CD4-positive, alpha-beta T cell (primary cell): Measurements from ENCODE around the gene CAPN7. TPM values are rescaled to one million over a fixed set of nuclear protein-coding genes. Genes with fewer than 3 reads are reported as not detected.

Experiments used
- ATAC-seq: fragments of 200-7000 bp; cut with Tn5 transposase; one replicate; pipeline ENCODE4 v1.10.0; 2022; ENCODE audit warnings: mild to moderate bottlenecking; ENCODE audit not compliant: poor library complexity
- CTCF ChIA-PET: fragments of 350-600 bp; sonication (Branson Sonifier 250); formaldehyde crosslinking; loops from one replicate; lab custom pipeline; 2021; ENCODE audit warnings: antibody characterized with exemption, inconsistent platforms; lab: Charles Lee
- POLR2A ChIA-PET: fragments of 350-600 bp; sonication (Branson Sonifier 250); formaldehyde crosslinking; loops from one replicate; lab custom pipeline; 2021; ENCODE audit warnings: antibody characterized with exemption, inconsistent platforms; lab: Charles Lee
- DNase-seq, 14 experiments: peaks; one replicate each; pipeline ENCODE4 v3.0.0-alpha.2; 2013 to 2020; ENCODE audit warnings: mixed read lengths in 2 of 14
- H3K27ac ChIP-seq, 2 donors: one replicate each; pipeline versions ENCODE4 v1.5.1 to v1.7.0; 2013; ENCODE audit warnings: low read length in 2 of 2, low read depth in 1 of 2, mild to moderate bottlenecking in 1 of 2
- H3K27me3 ChIP-seq, 2 experiments: 1 replicate in 1 of 2; 2 replicates in 1 of 2; pipeline versions ENCODE4 v1.6.1 to v1.7.0; 2013; ENCODE audit warnings: low read length in 2 of 2, control low read depth in 1 of 2, mild to moderate bottlenecking in 1 of 2, moderate library complexity in 1 of 2; ENCODE audit not compliant: insufficient read depth in 2 of 2, control insufficient read depth in 1 of 2
- H3K36me3 ChIP-seq: one replicate; pipeline ENCODE4 v1.6.1; 2013; ENCODE audit warnings: low read length, control low read depth; ENCODE audit not compliant: insufficient read depth
- H3K4me1 ChIP-seq: one replicate; pipeline ENCODE4 v1.6.1; 2013; ENCODE audit warnings: low read length, control low read depth; ENCODE audit not compliant: insufficient read depth
- H3K4me3 ChIP-seq: one replicate; pipeline ENCODE4 v1.5.1; 2013; ENCODE audit warnings: mild to moderate bottlenecking, low read length, moderate library complexity
- H3K9me3 ChIP-seq, 2 experiments: 1 replicate in 1 of 2; 2 replicates in 1 of 2; pipeline versions ENCODE4 v1.6.1 to v1.7.0; 2013; ENCODE audit warnings: low read length in 2 of 2, mild to moderate bottlenecking in 2 of 2, control low read depth in 1 of 2, moderate library complexity in 1 of 2; ENCODE audit not compliant: control insufficient read depth in 1 of 2, insufficient read depth in 1 of 2
- H3K27ac Mint-ChIP-seq: one replicate; pipeline ENCODE4 v1.8.0; 2020; ENCODE audit warnings: mixed read lengths
- H3K27me3 Mint-ChIP-seq: one replicate; pipeline ENCODE4 v1.8.0; 2021; ENCODE audit warnings: mixed read lengths
- H3K36me3 Mint-ChIP-seq: one replicate; pipeline ENCODE4 v1.8.0; 2021; ENCODE audit warnings: low read depth, mixed read lengths
- H3K4me1 Mint-ChIP-seq: one replicate; pipeline ENCODE4 v1.8.0; 2021; ENCODE audit warnings: low read depth, mixed read lengths
- H3K4me3 Mint-ChIP-seq: one replicate; pipeline ENCODE4 v1.8.0; 2020; ENCODE audit warnings: mild to moderate bottlenecking, mixed read lengths
- H3K9me3 Mint-ChIP-seq: one replicate; pipeline ENCODE4 v1.8.0; 2020; ENCODE audit warnings: mixed read lengths
- intact Hi-C, 2 experiments: fragments of 100-400 bp; cut with DNase I in 1 of 2; cut with micrococcal nuclease in 1 of 2; formaldehyde crosslinking; loops; one replicate each; pipeline versions ENCODE4 v1.15.1 to v1.9.0; 2023 to 2025; cut with DNase I, micrococcal nuclease
- total RNA-seq, 174 experiments: library from RNA in 2 of 174; stranded (reverse) in 2 of 174; gene quantifications; one replicate each; pipeline ENCODE4 v1.2.3 and lab custom pipeline; 2021 to 2026
- TF ChIP-seq, protein P1 (sequence below): fragments of 200-600 bp; IDR thresholded peaks from one replicate; pipeline ENCODE4 v1.8.0; 2022; ENCODE audit warnings: antibody characterized with exemption, mild to moderate bottlenecking

Gene CAPN7
- total RNA-seq, 2 experiments from 2014 or later = 64.7 to 69.4 TPM

DNA sequence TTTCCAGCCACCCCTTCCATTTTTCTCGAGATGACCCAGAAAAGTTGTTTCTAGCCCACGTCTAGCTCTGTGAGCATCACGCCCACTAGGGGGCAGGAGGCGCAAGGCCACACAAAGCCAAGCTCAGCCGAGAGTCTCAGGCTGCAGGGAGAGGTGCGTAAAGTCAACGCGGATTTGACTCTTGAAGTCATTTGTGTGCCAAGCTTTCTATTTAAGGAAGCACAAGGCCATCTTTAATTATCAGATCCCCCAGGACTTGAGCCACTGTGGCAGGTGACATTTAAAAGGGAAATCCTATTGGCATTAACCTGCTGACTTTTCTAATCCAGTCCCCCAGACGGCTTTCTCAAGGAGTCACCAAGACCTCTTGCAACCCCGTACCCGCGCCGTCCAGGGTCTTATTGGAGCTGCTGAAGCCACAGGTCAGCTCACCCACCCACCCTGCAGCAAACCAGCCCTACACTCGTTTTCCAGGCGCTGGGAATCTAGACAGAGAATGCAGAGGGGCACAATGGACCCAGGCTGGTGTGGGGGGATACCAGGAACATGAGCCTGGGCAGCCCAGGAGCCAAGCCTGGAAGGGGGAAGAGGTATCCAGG is 62.1 kb downstream of the CAPN7 start:
- peaks cover 33% of the 10 kb centered on the region for H3K36me3 ChIP-seq

DNA sequence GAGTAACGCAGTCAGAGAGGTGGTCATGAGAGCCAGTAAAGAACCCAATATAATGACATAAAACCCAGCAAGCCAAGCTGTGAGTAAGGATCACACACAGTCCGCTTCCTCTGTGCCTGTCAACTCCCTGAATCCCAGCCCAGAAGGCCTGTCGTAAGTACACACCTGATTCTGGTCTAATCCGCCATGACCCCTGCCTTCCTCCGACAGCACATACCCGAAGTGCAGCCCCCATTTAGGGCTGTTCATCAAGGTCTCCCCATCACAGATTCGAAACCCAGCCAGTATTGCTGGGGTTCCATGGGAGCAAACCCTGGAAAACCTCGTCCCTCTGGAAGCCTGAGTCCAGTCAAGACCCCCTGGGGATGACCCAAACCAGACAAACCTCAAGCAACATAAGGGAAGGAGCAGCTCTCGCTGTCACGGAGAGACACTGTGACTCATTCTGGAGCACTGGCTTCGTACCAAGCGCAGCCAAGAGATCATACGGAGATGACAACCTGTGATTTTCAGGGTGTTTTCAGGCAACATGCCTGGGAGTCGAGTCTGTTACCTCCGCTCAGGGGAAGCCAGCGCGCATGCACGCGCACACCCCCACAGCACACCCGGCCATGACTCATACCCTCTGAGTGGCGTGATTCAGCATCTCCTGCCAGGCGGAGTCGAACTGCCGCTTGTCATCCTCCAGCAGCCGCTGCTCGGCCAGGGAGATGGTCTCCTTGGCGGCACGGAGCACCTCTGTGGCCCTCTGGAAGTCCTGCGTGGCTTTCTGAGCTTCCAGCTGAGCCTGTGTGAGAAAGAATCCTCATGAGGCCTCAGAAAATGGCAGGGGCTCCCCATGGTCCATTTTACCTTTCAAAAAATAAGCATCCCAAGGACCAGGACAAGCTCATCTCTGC is 63.3 kb downstream of the CAPN7 start:
- H3K9me3 Mint-ChIP-seq = no peaks in the 10 kb centered on the region
- POLR2A ChIA-PET = interaction anchor here (0.7 to 3.0 kb wide), 11 partner anchors 22 to 108 kb away, joined by 3 to 17 read pairs (median 6); partner anchors contain the start of genes CAPN7 and SH3BP5
- peaks cover 34% of the 10 kb centered on the region for H3K36me3 Mint-ChIP-seq
- peak overlapping the region; percentile 81 for H3K4me3 Mint-ChIP-seq
- Histone ChIP-seq H3K4me1 (peaks cover 92% of the 10 kb centered on the region), H3K27me3 (no peaks in the 10 kb centered on the region), H3K36me3 (peaks cover 32% of the 10 kb centered on the region), H3K4me3 (peak overlapping the region; percentile 24), H3K9me3 (no peaks in the 10 kb centered on the region), H3K27ac (peak overlapping the region; percentile 30 to 65)
- CTCF ChIA-PET = interaction anchor here (1.2 to 17.1 kb wide), 13 partner anchors 28 to 136 kb away, joined by 3 to 163 read pairs (median 6); partner anchors contain the start of genes CAPN7 and SH3BP5
- peak; percentile 59 to 95 (median 83) for DNase-seq
- no peaks in the 10 kb centered on the region for H3K27me3 Mint-ChIP-seq
- H3K27ac Mint-ChIP-seq = peak overlapping the region; percentile 95
- TF ChIP-seq, protein P1, sequence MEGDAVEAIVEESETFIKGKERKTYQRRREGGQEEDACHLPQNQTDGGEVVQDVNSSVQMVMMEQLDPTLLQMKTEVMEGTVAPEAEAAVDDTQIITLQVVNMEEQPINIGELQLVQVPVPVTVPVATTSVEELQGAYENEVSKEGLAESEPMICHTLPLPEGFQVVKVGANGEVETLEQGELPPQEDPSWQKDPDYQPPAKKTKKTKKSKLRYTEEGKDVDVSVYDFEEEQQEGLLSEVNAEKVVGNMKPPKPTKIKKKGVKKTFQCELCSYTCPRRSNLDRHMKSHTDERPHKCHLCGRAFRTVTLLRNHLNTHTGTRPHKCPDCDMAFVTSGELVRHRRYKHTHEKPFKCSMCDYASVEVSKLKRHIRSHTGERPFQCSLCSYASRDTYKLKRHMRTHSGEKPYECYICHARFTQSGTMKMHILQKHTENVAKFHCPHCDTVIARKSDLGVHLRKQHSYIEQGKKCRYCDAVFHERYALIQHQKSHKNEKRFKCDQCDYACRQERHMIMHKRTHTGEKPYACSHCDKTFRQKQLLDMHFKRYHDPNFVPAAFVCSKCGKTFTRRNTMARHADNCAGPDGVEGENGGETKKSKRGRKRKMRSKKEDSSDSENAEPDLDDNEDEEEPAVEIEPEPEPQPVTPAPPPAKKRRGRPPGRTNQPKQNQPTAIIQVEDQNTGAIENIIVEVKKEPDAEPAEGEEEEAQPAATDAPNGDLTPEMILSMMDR = no peak
- intact Hi-C loops = loop anchor here (2.0 to 5.0 kb wide), 5 partner anchors 62 to 287 kb away; partner anchors contain the start of gene CAPN7 (in 1 of the 2)
- H3K4me1 Mint-ChIP-seq = peaks cover 86% of the 10 kb centered on the region
- ATAC-seq = peak; percentile 55

More for the DNA sequence above, 62.1 kb downstream of the CAPN7 start:
- Histone ChIP-seq H3K9me3 (no peaks in the 10 kb centered on the region), H3K4me3 (no peak overlapping the region), H3K4me1 (peaks cover 83% of the 10 kb centered on the region), H3K27ac (no peak overlapping the region), H3K27me3 (no peaks in the 10 kb centered on the region)
- H3K36me3 Mint-ChIP-seq = peaks cover 34% of the 10 kb centered on the region
- TF ChIP-seq, protein P1 = peak; percentile 84
- ATAC-seq (peak; percentile 39), DNase-seq (peak; percentile 79 to 93 (median 82))
- CTCF ChIA-PET = interaction anchor here (0.5 to 17.1 kb wide), 47 partner anchors 8 to 333 kb away, joined by 3 to 163 read pairs (median 5); partner anchors contain the start of genes BTD, CAPN7, HACL1 and SH3BP5
- no peaks in the 10 kb centered on the region for H3K27me3 Mint-ChIP-seq
- POLR2A ChIA-PET = interaction anchor here (0.8 to 2.7 kb wide), 24 partner anchors 9 to 288 kb away, joined by 3 to 20 read pairs (median 5); partner anchors contain the start of genes CAPN7 and SH3BP5
- peak overlapping the region; percentile 75 for H3K27ac Mint-ChIP-seq
- intact Hi-C loops = loop anchor here (1.0 to 5.0 kb wide), 8 partner anchors 61 to 289 kb away; partner anchors contain the start of genes SH3BP5 (in 2 of the 2) and CAPN7 (in 1 of the 2)
- peak overlapping the region; percentile 8 for H3K4me3 Mint-ChIP-seq
- H3K4me1 Mint-ChIP-seq = peaks cover 86% of the 10 kb centered on the region
- H3K9me3 Mint-ChIP-seq = no peaks in the 10 kb centered on the region

DNA sequence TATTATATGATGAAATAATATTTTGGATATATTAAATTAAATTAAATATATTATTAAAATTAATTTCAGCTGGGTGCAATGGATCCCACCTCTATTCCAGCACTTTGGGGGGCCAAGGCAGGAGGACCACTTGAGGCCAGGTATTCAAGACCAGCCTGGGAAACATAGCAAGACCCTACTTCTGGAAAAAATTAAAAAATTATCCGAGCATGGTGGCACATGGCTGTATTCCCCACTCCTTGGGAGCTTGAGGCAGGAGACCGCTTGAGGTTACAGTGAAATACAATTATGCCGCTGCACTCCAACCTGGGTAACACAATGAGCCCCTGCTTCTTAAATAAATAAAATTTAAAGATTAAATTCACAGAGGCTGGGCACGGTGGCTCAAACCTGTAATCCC is 65.0 kb downstream of the CAPN7 start:
- Mint-ChIP-seq H3K9me3 (no peaks in the 10 kb centered on the region), H3K36me3 (peaks cover 29% of the 10 kb centered on the region), H3K4me1 (peaks cover 85% of the 10 kb centered on the region), H3K27ac (no peak overlapping the region), H3K4me3 (no peak overlapping the region), H3K27me3 (no peaks in the 10 kb centered on the region)
- ChIA-PET POLR2A (interaction anchor here (0.7 to 3.0 kb wide), 17 partner anchors 10 to 1350 kb away, joined by 3 to 24 read pairs (median 4); partner anchors contain the start of genes CAPN7 and SH3BP5), CTCF (interaction anchor here (0.7 to 17.1 kb wide), 5 partner anchors 46 to 143 kb away, joined by 3 to 163 read pairs (median 3); partner anchors contain the start of gene SH3BP5)
- peaks cover 96% of the 10 kb centered on the region for H3K4me1 ChIP-seq
- H3K9me3 ChIP-seq = no peaks in the 10 kb centered on the region
- ATAC-seq (no peak), DNase-seq (no peak)
- no peak overlapping the region for H3K4me3 ChIP-seq
- intact Hi-C loops = loop anchor here in 1 of 2 experiments (5.0 kb wide), 1 partner anchor 41 kb away; no protein-coding TSS in a partner anchor
- no peaks in the 10 kb centered on the region for H3K27me3 ChIP-seq
- peak overlapping the region in 1 of 2 donors; percentile 68 for H3K27ac ChIP-seq
- TF ChIP-seq, protein P1 = no peak
- peaks cover 28% of the 10 kb centered on the region for H3K36me3 ChIP-seq
